ENCODE measurements around the gene ADAM23. TPM values are rescaled to one million over a fixed set of nuclear protein-coding genes. Genes with fewer than 3 reads are reported as not detected.

ADAM23 gene
- total RNA-seq, 4 donors from 2014 or later = 2.7 to 12.5 (median 4.9) TPM

- WGBS, 2 donors = 62 to 66% methylated on average over 5 of the region's 5 CpGs
These were observed 113.1 kb downstream of the ADAM23 start for GRCh38 chr2:206556357-206556949.

GRCh38 chr2:206557321-206557720, 114.0 kb downstream of the ADAM23 start:
- H3K27ac ChIP-seq = no peak overlapping the region
- H3K27me3 ChIP-seq = no peaks in the 10 kb centered on the region
- H3K4me3 ChIP-seq = no peak overlapping the region
- no peak for DNase-seq (ENCODE audit: low spot score in 2 of 2)
- H3K36me3 ChIP-seq = no peaks in the 10 kb centered on the region
- H3K9me3 ChIP-seq = no peaks in the 10 kb centered on the region
- TF ChIP-seq POLR2A (IDR thresholded peaks at IDR 0.05) = no peak
- TF ChIP-seq, protein P1, sequence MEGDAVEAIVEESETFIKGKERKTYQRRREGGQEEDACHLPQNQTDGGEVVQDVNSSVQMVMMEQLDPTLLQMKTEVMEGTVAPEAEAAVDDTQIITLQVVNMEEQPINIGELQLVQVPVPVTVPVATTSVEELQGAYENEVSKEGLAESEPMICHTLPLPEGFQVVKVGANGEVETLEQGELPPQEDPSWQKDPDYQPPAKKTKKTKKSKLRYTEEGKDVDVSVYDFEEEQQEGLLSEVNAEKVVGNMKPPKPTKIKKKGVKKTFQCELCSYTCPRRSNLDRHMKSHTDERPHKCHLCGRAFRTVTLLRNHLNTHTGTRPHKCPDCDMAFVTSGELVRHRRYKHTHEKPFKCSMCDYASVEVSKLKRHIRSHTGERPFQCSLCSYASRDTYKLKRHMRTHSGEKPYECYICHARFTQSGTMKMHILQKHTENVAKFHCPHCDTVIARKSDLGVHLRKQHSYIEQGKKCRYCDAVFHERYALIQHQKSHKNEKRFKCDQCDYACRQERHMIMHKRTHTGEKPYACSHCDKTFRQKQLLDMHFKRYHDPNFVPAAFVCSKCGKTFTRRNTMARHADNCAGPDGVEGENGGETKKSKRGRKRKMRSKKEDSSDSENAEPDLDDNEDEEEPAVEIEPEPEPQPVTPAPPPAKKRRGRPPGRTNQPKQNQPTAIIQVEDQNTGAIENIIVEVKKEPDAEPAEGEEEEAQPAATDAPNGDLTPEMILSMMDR (IDR thresholded peaks at IDR 0.05) = no peak
- no peak for TF ChIP-seq EP300 (IDR thresholded peaks at IDR 0.05)
- no peaks in the 10 kb centered on the region for H3K4me1 ChIP-seq
- 85 to 89% methylated on average over 4 of the region's 4 CpGs for WGBS, 2 donors

More at GRCh38 chr2:206556357-206556949, 113.1 kb downstream of the ADAM23 start:
- Histone ChIP-seq H3K36me3 (no peaks in the 10 kb centered on the region), H3K4me1 (no peaks in the 10 kb centered on the region), H3K4me3 (no peak overlapping the region), H3K27ac (no peak overlapping the region), H3K9me3 (no peaks in the 10 kb centered on the region), H3K27me3 (no peaks in the 10 kb centered on the region)
- no peak for TF ChIP-seq EP300 (IDR thresholded peaks at IDR 0.05)
- TF ChIP-seq, protein P1 (IDR thresholded peaks at IDR 0.05) = peak in 4 of 5 experiments; percentile 11 to 49 (median 30)
- no peak for TF ChIP-seq POLR2A (IDR thresholded peaks at IDR 0.05)
- DNase-seq (ENCODE audit: low spot score in 2 of 2) = no peak

DNA sequence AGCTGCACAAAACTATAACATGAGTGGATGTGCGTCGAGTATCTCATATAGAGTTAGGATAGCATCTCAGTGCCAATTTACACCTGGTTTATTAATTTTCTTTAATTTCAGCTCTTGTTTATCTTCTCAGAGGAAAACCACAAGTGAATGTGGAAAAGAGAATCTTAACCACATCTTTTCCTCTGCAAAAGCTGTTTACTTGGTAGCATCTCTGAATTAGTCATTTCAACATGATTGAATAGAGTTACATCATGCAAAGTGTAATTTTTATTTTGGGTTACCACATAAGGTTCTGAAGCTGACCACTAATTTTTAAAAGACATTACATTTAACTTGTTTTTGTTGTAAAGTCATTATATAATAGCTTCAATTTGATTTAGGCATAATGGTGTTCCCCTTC, 115.2 kb downstream of the ADAM23 start:
- no peaks in the 10 kb centered on the region for H3K36me3 ChIP-seq
- DNase-seq (ENCODE audit: low spot score in 2 of 2) = no peak
- no peaks in the 10 kb centered on the region for H3K9me3 ChIP-seq
- WGBS, 2 donors = 90 to 100% methylated on average over 2 of the region's 2 CpGs
- H3K4me3 ChIP-seq = no peak overlapping the region
- no peaks in the 10 kb centered on the region for H3K4me1 ChIP-seq
- TF ChIP-seq EP300 (IDR thresholded peaks at IDR 0.05) (no peak), POLR2A (IDR thresholded peaks at IDR 0.05) (no peak)
- TF ChIP-seq, protein P1 (IDR thresholded peaks at IDR 0.05) = no peak
- no peak overlapping the region for H3K27ac ChIP-seq
- H3K27me3 ChIP-seq = no peaks in the 10 kb centered on the region

DNA sequence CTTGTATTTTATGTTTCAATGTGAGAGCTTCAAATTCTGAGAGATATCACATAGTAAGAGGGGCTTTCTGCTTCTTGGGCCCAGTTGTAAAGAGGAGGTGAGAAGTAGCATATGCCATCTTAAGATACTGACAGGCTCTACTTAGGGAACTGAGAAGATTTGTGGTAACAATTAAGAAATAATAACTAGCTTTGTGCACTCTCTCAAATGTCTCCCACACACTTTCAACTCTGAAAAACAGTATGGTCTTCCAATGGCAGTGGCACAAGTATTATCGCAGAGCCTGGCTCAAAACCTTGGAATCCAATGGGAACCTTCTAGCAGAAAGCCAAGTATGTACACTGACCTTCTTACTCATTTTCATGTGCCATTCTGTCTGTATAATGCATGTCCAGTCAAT, 118.6 kb downstream of the ADAM23 start:
- H3K9me3 ChIP-seq = no peaks in the 10 kb centered on the region
- no peaks in the 10 kb centered on the region for H3K4me1 ChIP-seq
- WGBS, 2 donors = 76 to 84% methylated on average over 1 of the region's 1 CpG
- TF ChIP-seq POLR2A (IDR thresholded peaks at IDR 0.05) = no peak
- no peak for TF ChIP-seq EP300 (IDR thresholded peaks at IDR 0.05)
- TF ChIP-seq, protein P1 (IDR thresholded peaks at IDR 0.05) = no peak
- peaks cover 0 to 3% (median 0%) of the 10 kb centered on the region in 3 donors for H3K36me3 ChIP-seq
- no peak for DNase-seq (ENCODE audit: low spot score in 2 of 2)
- H3K27me3 ChIP-seq = no peaks in the 10 kb centered on the region
- H3K4me3 ChIP-seq = no peak overlapping the region
- no peak overlapping the region for H3K27ac ChIP-seq

- no peak overlapping the region for H3K4me3 ChIP-seq
- H3K36me3 ChIP-seq = peaks cover 0 to 3% (median 0%) of the 10 kb centered on the region in 3 donors
- no peaks in the 10 kb centered on the region for H3K27me3 ChIP-seq
- 87 to 88% methylated on average over 2 of the region's 2 CpGs for WGBS, 2 donors
- H3K4me1 ChIP-seq = no peaks in the 10 kb centered on the region
- no peak for TF ChIP-seq EP300 (IDR thresholded peaks at IDR 0.05)
- TF ChIP-seq, protein P1 (IDR thresholded peaks at IDR 0.05) = no peak
- TF ChIP-seq POLR2A (IDR thresholded peaks at IDR 0.05) = no peak
- no peaks in the 10 kb centered on the region for H3K9me3 ChIP-seq
- H3K27ac ChIP-seq = no peak overlapping the region
- no peak for DNase-seq (ENCODE audit: low spot score in 2 of 2)
These were observed 119.0 kb downstream of the ADAM23 start for GRCh38 chr2:206562375-206562774.

All from tibial nerve (tissue), 4 donors.